Dendritic cell treated with granulocyte-macrophage colony-stimulating factor and Interleukin-4, amounts not matched to agents 40 ng/mL and 50 ng/mL, for 4 days (primary cell): Measurements from ENCODE around the gene NRIP3.

Source experiments
- H3K27ac Mint-ChIP-seq: one replicate; pipeline ENCODE4 v1.8.0; 2022; ENCODE audit warnings: mild to moderate bottlenecking, mixed read lengths
- H3K27me3 Mint-ChIP-seq: one replicate; pipeline ENCODE4 v1.8.0; 2022; ENCODE audit warnings: mild to moderate bottlenecking, mixed read lengths
- H3K36me3 Mint-ChIP-seq: one replicate; pipeline ENCODE4 v1.8.0; 2022; ENCODE audit warnings: low read depth, mixed read lengths
- H3K4me1 Mint-ChIP-seq: one replicate; pipeline ENCODE4 v1.8.0; 2022; ENCODE audit warnings: low read depth, mixed read lengths
- H3K4me3 Mint-ChIP-seq: one replicate; pipeline ENCODE4 v1.8.0; 2022; ENCODE audit warnings: mild to moderate bottlenecking, moderate library complexity, mixed read lengths
- H3K9me3 Mint-ChIP-seq: one replicate; pipeline ENCODE4 v1.8.0; 2022; ENCODE audit warnings: mixed read lengths
- intact Hi-C: fragments of 100-400 bp; cut with micrococcal nuclease; formaldehyde crosslinking; loops from one replicate; pipeline ENCODE4 v1.15.0; 2022

NRIP3 gene

DNA sequence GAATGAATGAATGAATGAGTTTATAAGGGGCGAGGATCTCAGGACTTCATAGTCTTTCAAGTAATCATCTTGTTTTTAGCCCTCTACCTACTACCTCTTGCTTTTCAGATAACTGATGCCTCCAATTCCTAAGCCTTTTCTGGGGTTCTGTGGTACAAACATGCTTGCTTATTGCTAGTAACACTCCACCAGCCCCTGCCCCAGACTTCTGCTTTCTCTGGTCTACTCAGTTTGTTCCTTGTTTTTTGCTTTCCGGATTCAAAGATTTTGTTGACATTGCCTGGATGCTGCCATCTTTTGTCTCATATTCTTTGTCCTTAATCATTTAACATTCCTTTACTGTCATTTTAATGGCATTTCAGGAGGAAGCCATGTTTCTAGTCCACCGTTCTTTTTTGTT, 30.7 kb downstream of the NRIP3 start:
- Mint-ChIP-seq H3K36me3 (no peaks in the 10 kb centered on the region), H3K4me3 (no peak overlapping the region), H3K9me3 (no peaks in the 10 kb centered on the region), H3K27me3 (no peaks in the 10 kb centered on the region), H3K4me1 (peaks cover 8% of the 10 kb centered on the region), H3K27ac (peak overlapping the region; percentile 69)
- intact Hi-C loops = no loop called here

DNA sequence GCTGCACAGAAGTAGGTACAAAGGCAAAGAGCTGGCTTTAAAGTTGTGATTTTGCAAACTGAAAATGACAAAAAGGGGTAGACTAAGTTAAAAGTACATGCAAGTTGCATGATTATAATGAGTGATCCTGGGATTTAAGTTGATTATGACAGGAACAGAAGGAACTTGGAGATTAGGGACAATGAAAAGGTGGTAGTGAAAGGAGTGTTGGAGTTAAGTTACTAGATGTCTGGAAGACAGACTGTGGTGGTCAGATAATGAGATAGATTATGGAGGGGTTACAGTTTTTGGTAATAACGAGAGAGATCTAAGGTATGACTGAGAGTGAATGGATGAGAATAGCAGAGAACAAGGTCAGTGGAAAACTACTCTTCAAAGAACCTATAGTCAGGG, 31.9 kb downstream of the NRIP3 start:
- intact Hi-C loops = no loop called here
- Mint-ChIP-seq H3K27me3 (no peaks in the 10 kb centered on the region), H3K4me3 (no peak overlapping the region), H3K4me1 (peaks cover 16% of the 10 kb centered on the region), H3K9me3 (no peaks in the 10 kb centered on the region), H3K27ac (no peak overlapping the region), H3K36me3 (no peaks in the 10 kb centered on the region)

DNA sequence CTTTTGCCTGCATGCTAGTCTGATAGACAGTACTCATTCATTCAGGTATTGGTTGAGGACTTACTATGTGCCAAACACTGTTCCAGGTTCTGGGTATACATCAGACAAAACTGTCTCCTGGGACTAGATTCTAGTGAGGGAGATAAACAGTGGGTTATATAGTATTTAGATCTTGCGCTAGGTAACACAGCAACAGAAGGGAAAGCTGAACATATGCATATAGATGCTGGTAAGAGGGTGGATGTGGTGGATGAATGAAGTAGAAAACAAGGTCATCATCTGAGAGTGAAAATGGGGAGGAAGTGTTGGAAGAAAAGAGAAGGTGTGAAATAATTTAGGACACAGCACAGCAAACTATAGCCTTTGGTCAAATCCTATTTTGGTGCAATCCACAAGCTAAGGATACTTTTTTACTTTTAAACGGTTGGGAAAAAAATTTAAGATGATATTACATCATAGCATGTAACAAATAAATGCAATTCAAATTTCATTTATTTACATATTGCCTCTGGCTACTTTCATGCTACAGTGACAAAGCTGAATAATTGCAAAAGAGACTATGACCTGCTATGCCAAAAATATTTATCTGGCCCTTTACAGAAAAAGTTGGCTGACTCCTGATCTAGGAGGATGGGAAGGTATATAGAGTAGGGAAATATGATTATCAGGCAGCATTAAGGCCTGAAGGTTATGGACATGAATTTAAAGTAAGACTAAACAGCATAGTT, 32.4 kb downstream of the NRIP3 start:
- H3K9me3 Mint-ChIP-seq = no peaks in the 10 kb centered on the region
- H3K4me3 Mint-ChIP-seq = no peak overlapping the region
- intact Hi-C loops = no loop called here
- H3K27me3 Mint-ChIP-seq = no peaks in the 10 kb centered on the region
- H3K27ac Mint-ChIP-seq = no peak overlapping the region
- H3K4me1 Mint-ChIP-seq = peaks cover 22% of the 10 kb centered on the region
- H3K36me3 Mint-ChIP-seq = no peaks in the 10 kb centered on the region

DNA sequence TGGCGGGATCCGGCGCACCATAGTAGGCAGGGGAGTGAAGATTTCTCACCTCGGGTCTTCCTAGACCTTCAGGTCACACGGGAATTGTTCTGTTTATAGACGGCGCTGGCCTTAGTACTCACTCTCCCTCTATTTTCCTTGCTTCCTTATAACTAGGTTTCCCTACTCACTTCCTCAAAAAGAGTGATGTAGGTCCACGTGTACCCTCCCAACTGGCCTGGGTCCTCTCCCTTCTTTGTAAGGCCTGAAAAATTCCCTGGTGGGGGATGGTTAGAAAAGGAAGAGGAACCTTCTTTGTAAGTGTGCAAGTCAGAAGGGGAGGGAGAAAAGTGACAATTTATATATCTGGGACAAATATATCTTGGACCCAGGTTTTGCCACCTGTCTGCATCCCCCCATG, 36.6 kb downstream of the NRIP3 start:
- H3K27me3 Mint-ChIP-seq = no peaks in the 10 kb centered on the region
- intact Hi-C loops = no loop called here
- H3K4me3 Mint-ChIP-seq = no peak overlapping the region

DNA sequence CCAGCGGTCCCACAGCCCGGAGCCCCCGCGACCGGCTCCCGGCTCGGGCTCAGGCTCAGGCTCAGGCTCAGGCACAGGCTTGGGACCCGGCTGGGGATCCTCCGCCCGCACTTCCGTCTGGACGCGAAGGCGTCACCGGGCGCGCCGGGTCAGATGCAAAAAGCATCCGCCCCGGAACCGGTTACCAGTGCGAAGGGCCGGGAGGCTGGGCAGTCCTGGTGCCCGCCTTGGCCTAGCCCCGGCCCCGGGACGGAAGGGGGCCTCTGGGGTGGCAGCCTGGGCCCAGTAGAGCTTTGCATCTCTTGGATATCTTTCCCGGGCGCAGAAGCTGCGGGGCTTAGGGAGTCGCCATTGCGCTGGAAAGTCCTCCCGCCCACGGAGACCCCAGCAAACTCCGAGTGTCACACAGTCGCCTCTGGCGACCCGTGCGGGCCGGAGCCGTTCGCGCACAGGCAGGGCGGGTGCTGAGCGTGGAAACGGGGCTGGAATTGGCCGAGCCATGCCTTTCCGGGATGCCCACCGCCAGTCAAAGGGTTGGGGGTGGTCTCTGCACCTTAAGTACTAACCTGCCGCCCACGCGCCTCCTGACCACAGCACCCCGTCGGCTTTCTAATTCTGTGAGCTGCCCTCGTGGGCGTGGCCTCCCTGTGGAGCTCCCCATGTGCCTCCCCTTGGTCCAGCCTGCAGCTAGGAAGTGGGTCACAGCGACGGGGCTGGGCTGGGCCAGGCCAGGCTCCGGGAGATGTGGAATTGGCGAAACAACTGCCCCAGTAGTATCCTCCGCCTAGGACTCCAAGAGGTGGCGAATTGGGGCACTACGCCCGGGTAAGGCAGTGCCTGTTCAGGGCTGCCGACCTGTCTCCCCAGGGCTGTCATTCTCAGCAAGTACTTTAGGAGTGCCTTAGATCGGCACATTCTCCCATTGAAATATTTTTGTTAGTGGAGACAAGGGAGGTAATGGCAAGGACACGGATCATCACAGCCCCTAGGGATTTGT, 39.2 kb downstream of the NRIP3 start, which contains the start of gene TMEM9B:
Gene TMEM9B (minus strand): TSS at position 119 of the 997 bp plus-strand sequence. CDS start 129 bp downstream, outside the sequence.
- Mint-ChIP-seq H3K4me3 (peak within 1 kb of the TSS; percentile 100), H3K36me3 (peaks cover 15% of the 10 kb centered on the region), H3K27me3 (no peaks in the 10 kb centered on the region), H3K4me1 (peaks cover 45% of the 10 kb centered on the region), H3K9me3 (no peaks in the 10 kb centered on the region), H3K27ac (peak within 1 kb of the TSS; percentile 95)
- intact Hi-C loops = loop anchor here (2.0 to 5.0 kb wide), 5 partner anchors 38 to 276 kb away; partner anchors contain the start of genes AKIP1 and NRIP3

More for the DNA sequence above, 36.6 kb downstream of the NRIP3 start:
- H3K4me1 Mint-ChIP-seq = peaks cover 37% of the 10 kb centered on the region
- no peaks in the 10 kb centered on the region for H3K9me3 Mint-ChIP-seq
- peak overlapping the region; percentile 68 for H3K27ac Mint-ChIP-seq
- H3K36me3 Mint-ChIP-seq = peaks cover 10% of the 10 kb centered on the region

DNA sequence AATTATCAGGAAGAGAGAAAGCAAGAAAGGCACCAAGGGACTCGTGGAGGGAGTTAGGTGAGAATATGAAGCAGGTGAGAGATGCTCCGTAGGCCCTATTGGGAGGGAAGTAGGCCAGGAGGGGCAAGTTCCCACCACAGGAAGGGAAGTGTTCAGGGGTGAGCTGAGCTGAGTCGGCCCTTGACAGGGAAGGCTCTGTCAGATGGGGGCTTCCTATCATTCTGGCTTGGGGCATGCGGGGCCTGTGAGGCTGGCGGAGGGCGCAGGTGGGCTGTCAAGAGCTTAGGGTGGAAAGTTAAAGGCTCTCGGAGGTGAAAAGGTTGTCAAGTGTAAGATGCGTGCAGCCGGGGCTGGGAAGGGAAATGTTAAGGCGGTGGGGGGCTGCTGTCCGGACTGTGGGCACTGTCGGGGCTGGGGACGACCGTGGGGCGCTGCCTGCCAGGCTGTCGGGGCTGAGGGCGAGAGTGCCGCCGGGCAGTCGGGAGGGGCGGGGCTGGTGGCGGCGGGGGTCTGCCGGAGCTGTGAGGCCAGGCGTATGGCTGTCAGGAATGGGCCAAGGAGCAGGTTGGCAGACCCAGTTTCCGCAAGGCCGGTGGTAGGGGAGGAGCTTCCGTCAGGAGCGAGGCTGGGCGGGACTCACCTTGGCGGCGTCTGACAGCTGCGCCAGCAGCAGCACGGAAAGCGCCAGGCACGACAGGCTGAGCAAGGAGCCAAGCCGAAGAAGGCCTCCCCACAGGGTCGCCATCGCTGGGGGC, 40.1 kb downstream of the NRIP3 start:
- Mint-ChIP-seq H3K4me1 (peaks cover 45% of the 10 kb centered on the region), H3K27ac (peak overlapping the region; percentile 95), H3K27me3 (no peaks in the 10 kb centered on the region), H3K9me3 (no peaks in the 10 kb centered on the region), H3K36me3 (peaks cover 17% of the 10 kb centered on the region), H3K4me3 (peak overlapping the region; percentile 100)
- intact Hi-C loops = loop anchor here (2.0 to 5.0 kb wide), 5 partner anchors 39 to 275 kb away; partner anchors contain the start of genes AKIP1 and NRIP3

DNA sequence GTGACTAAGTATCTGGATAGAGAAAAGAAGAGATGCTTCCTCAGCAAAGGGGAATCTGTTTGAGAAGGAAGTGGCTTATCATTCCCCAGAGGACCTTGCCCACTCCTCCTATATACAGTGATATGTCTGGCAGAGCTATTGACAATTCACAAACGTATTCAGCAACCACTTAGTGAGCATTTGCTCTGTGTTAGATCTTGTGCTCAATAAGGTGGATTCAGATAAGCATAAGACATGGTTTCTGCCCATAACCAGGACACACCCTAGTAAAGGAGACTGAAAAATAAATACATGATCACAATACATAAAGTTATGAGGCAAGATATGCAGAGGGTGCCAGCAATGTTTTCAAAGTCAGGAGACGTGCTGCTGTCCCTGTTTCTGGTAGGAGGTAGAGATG, 41.0 kb downstream of the NRIP3 start:
- intact Hi-C loops = loop anchor here (5.0 kb wide), 3 partner anchors 39 to 54 kb away; partner anchors contain the start of genes AKIP1 and NRIP3
- H3K27me3 Mint-ChIP-seq = no peaks in the 10 kb centered on the region
- H3K9me3 Mint-ChIP-seq = no peaks in the 10 kb centered on the region
- H3K4me3 Mint-ChIP-seq = peak overlapping the region; percentile 32
- H3K4me1 Mint-ChIP-seq = peaks cover 45% of the 10 kb centered on the region
- peak overlapping the region; percentile 95 for H3K27ac Mint-ChIP-seq
- peaks cover 21% of the 10 kb centered on the region for H3K36me3 Mint-ChIP-seq

DNA sequence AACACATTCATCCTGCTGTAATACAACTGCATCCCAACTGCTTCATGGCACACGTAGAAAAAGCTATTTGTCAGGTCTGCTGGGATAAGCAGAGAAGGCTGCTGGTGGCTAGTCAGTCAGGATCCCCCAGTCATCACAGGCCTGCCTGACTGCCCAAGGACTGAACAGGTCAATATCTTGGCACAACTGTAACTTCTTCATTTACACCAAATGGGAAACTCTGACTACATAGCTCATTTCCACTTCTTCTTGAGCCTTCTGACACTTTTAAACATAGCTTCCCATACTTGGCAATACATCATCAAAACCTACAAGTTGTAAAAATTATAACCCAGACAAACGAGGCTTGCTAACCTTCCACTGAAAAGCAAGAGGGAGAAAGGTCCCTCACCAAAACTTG, 42.4 kb downstream of the NRIP3 start:
- intact Hi-C loops = loop anchor here (5.0 kb wide), 3 partner anchors 41 to 56 kb away; partner anchors contain the start of genes AKIP1 and NRIP3
- Mint-ChIP-seq H3K36me3 (peaks cover 32% of the 10 kb centered on the region), H3K4me1 (peaks cover 36% of the 10 kb centered on the region), H3K27ac (peak overlapping the region; percentile 44), H3K4me3 (no peak overlapping the region), H3K9me3 (no peaks in the 10 kb centered on the region), H3K27me3 (no peaks in the 10 kb centered on the region)

DNA sequence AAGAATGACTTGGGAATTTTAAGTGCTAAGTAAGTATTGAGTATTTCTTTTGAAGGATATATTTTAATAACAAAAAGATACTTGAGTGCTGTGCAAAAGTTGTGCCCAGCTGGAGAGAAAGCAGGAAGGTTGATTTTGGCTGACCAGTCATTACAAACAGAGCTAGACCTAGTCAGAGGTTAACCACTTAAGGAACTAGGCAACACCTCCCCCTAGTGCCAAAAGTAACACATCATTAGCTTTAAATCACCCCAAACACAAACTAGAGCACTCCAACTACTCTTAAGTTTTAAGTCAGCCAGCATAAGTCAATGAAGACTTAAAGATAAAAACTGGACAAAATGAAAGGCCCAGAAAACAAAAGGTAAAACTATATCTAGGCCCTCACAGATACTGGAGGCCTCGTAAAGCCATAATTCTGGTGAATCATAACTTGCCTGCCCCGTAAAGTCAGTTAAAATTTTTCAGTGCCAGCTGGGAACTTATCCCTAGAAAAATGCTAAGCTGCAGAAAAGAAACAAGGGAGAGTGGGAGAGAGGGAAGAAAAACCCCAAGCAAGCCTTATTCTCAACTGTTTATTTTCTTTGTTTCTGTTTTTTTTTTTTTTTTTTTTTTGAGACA, 44.1 kb downstream of the NRIP3 start:
- no peaks in the 10 kb centered on the region for H3K27me3 Mint-ChIP-seq
- H3K4me1 Mint-ChIP-seq = peaks cover 27% of the 10 kb centered on the region
- peaks cover 49% of the 10 kb centered on the region for H3K36me3 Mint-ChIP-seq
- no peak overlapping the region for H3K4me3 Mint-ChIP-seq
- H3K27ac Mint-ChIP-seq = no peak overlapping the region
- no peaks in the 10 kb centered on the region for H3K9me3 Mint-ChIP-seq
- intact Hi-C loops = loop anchor here (5.0 to 10.0 kb wide), 6 partner anchors 43 to 735 kb away; partner anchors contain the start of genes AKIP1 and NRIP3

DNA sequence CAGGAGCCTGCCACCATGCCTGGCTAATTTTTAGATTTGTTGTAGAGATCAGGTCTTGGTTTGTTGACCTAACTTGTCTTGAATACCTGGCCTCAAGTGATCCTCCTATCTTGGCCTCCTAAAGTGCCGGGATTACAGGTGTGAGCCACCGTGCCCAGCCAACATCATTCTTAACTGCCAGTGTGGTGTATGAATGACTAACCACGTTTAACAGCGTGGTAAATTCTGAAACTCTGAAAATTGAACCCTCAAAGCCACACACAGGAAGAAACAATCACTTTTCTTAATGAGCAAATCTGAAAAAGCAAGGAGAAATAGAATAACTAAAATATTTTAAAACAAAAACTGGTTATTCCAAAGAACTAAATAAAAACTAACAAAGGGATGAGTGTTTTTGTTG, 46.9 kb downstream of the NRIP3 start:
- Mint-ChIP-seq H3K36me3 (peaks cover 63% of the 10 kb centered on the region), H3K27ac (no peak overlapping the region), H3K9me3 (no peaks in the 10 kb centered on the region), H3K4me1 (peaks cover 12% of the 10 kb centered on the region), H3K27me3 (no peaks in the 10 kb centered on the region), H3K4me3 (no peak overlapping the region)
- intact Hi-C loops = loop anchor here (5.0 to 10.0 kb wide), 3 partner anchors 145 to 732 kb away; a partner anchor contains a TSS

DNA sequence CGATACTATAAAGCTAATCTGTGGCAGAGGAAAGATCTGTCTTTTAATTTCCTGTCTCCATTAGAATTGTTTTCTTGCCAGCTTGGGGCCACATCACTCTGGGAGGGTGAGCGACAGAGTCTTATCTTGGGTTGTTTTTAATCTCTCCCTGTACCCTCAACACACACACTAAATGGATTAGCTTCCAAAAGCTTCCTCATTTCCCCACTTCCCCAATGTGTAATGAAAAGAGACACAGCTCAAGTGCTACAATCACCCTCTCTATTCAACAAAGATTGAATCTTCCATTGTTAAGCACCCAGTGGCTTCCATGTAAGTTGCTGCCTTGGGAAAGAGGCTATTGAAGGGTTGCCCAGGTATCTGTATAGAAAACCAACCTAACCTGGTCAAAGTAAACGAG, 54.9 kb downstream of the NRIP3 start:
- Mint-ChIP-seq H3K27ac (no peak overlapping the region), H3K4me3 (no peak overlapping the region), H3K27me3 (no peaks in the 10 kb centered on the region), H3K36me3 (peaks cover 67% of the 10 kb centered on the region), H3K4me1 (peaks cover 5% of the 10 kb centered on the region), H3K9me3 (no peaks in the 10 kb centered on the region)
- intact Hi-C loops = no loop called here

DNA sequence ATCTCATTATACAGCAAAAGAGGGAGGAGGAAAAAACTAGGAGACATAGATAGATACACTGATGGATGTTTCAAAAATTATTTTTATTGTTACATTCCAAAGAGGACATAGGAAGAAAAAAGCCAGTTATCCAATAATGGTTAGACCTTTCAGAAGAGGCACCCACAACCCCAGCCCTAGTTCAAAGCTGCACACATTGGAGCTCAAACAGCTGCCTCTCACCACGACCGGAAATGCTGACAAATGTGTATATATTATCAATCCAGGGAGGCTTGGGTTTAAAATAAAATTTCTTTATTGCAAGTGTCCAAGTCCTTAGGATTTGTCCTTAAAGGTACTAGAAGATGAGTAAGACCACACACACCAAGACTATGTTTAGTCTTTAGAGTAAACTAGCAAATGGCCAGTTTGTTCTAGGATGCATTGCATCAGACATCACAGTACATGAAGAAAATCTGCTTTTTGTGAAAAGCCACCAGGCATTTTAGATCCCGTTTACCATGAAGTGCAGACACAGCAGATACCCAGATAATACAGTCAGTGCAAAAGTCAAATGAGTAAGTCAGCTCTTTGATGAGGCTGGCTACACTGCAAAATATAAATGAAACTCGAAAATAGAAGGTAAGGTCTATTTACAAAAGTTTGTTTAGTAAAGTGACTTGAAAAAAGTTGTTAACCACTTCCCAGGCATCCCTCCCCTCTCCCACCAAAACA, 56.4 kb downstream of the NRIP3 start:
- Mint-ChIP-seq H3K9me3 (no peaks in the 10 kb centered on the region), H3K27ac (no peak overlapping the region), H3K4me1 (peaks cover 5% of the 10 kb centered on the region), H3K36me3 (peaks cover 56% of the 10 kb centered on the region), H3K4me3 (no peak overlapping the region), H3K27me3 (no peaks in the 10 kb centered on the region)
- intact Hi-C loops = no loop called here
